ENCODE data around the gene ARPC5.

- no peak for TF ChIP-seq GATA2 (IDR thresholded peaks at IDR 0.05; ENCODE audit: low read depth, low read length)
- TF ChIP-seq GATA3 (IDR thresholded peaks at IDR 0.05; ENCODE audit: low read depth, low read length), result no peak
Observed at GRCh38 chr1:183602510-183602909, 33.1 kb downstream of the ARPC5 start.

All from SH-SY5Y (cell line).